ENCODE results near the gene FLOT1. TPM values are rescaled to one million over a fixed set of nuclear protein-coding genes. Genes with fewer than 3 reads are reported as not detected.
"Not testable (repeated sequence)": the region's sequence is repeated elsewhere in the genome, so short reads cannot be mapped to it uniquely, and the experiment has no call there.

The FLOT1 gene
- total RNA-seq, 1 experiment from 2014 or later: 441 TPM

- in situ Hi-C loops (cut with HindIII; ENCODE audit: low pct_unique_long_range_greater_than_20kb, low sequenced_read_pairs): no loop called here
- peak; percentile 94 for DNase-seq (ENCODE audit: low read depth)
Measured at GRCh38 chr6:30769088-30769852, 26.8 kb upstream of the FLOT1 start.

- no peak for DNase-seq (ENCODE audit: low read depth)
- in situ Hi-C loops (cut with HindIII; ENCODE audit: low pct_unique_long_range_greater_than_20kb, low sequenced_read_pairs): no loop called here
Measured at GRCh38 chr6:30768634-30769087, 26.2 kb upstream of the FLOT1 start.

DNA sequence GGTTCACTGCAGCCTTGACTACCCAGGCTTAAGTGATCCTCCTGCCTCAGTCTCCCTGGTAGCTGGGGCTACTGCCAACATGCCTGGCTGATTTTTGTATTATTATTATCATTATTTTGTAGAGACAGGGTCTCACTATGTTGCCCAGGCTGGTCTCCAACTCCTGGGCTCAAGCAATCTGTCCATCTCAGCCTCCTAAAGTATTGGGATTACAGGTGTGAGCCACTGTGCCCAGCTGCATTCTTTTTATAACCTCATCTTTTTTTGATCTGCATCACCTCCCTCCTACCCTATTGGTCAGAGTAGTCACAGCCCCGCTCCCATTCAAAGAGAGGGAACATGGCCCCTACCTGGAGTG is 25.4 kb upstream of the FLOT1 start:
- in situ Hi-C loops (cut with HindIII; ENCODE audit: low pct_unique_long_range_greater_than_20kb, low sequenced_read_pairs): no loop called here

GRCh38 chr6:30767158-30767943 is 24.9 kb upstream of the FLOT1 start:
- in situ Hi-C loops (cut with HindIII; ENCODE audit: low pct_unique_long_range_greater_than_20kb, low sequenced_read_pairs): no loop called here
- no peak for DNase-seq (ENCODE audit: low read depth)

More for the DNA sequence above, 25.4 kb upstream of the FLOT1 start:
- no peak for DNase-seq (ENCODE audit: low read depth)

- in situ Hi-C loops (cut with HindIII; ENCODE audit: low pct_unique_long_range_greater_than_20kb, low sequenced_read_pairs): no loop called here
- DNase-seq (ENCODE audit: low read depth): no peak
Measured at GRCh38 chr6:30766461-30767157, 24.1 kb upstream of the FLOT1 start.

DNA sequence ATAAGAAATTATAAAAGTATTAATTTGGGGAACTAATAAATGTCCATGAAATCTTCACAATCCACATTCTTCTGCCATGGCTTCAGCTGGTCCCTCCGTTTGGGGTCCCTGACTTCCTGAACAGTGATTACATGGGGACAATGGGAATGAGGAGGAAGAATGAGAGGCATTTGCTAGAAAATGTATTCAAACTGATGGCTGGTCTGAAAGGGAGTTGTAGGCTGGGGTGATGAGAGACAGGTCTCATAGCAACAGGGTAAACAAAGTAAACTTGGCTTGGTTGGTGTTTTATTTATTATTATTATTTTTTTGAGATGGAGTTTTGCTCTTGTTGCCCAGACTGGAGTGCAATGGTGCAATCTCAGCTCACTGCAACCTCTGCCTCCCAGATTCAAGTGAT is 23.0 kb upstream of the FLOT1 start:
- in situ Hi-C loops (cut with HindIII; ENCODE audit: low pct_unique_long_range_greater_than_20kb, low sequenced_read_pairs); DNase-seq (ENCODE audit: low read depth): not testable (repeated sequence)

DNA sequence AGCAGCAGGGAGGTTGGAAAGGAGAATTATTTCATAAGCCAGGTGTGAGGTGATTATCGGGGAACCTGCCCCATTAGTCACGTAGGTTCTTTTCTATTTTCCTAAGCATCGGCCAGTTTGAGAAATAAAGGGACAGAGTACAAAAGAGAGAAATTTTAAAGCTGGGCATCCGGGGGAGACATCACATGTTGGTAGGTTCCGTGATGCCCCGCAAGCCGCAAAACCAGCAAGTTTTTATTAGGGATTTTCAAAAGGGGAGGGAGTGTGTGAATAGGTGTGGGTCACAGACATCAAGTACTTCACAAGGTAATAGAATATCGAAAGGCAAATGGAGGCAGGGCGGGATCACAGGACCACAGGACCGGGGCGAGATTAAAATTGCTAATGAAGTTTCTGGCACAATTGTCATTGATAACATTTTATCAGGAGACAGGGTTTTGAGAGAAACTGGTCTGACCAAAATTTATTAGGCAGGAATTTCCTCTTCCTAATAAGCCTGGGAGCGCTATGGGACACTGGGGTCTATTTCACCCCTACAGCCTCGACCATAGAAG is 22.1 kb upstream of the FLOT1 start:
- in situ Hi-C loops (cut with HindIII; ENCODE audit: low pct_unique_long_range_greater_than_20kb, low sequenced_read_pairs); DNase-seq (ENCODE audit: low read depth): not testable (repeated sequence)

DNA sequence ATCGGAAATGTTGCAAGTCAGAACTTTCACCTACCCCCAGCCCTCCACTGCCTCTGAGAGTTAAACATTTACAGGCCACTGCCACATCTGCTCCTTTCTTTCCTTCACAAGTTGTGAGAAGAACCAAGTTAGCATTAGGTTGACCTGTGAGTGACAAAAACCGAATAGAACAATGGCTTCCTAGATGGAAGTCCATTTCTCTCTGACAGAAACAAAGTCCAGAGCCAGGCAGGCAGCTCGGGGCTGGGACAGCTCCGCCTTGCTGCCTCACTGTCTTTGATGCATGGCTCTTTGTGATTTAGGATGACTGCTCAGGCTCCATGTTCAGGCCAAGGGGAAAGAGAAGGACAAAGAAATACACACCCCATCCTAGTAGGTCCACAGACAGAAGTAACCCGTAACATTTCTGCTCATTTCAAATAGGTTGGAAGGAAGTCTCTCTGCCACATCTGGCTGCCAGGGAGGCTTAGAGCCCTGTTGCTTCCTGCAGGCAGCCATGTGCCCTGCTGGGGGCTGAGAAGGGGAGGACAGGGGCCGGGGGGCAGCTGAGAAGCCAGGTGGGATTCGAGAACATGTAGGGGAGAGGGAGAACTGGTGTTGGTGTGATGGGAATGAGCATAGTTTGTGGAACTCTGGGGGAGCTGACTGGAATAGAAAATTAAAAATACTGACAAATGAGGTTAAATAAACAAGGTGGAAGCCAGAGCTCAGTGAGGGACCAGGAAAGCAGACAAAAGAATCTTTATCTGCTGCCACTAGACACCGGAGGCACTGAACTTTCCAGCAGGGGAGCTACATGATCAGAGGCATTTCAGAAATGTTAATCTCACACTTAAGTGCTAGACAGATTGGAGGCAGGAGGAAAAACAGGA is 21.4 kb upstream of the FLOT1 start:
- in situ Hi-C loops (cut with HindIII; ENCODE audit: low pct_unique_long_range_greater_than_20kb, low sequenced_read_pairs): no loop called here
- peak; percentile 90 for DNase-seq (ENCODE audit: low read depth)

DNA sequence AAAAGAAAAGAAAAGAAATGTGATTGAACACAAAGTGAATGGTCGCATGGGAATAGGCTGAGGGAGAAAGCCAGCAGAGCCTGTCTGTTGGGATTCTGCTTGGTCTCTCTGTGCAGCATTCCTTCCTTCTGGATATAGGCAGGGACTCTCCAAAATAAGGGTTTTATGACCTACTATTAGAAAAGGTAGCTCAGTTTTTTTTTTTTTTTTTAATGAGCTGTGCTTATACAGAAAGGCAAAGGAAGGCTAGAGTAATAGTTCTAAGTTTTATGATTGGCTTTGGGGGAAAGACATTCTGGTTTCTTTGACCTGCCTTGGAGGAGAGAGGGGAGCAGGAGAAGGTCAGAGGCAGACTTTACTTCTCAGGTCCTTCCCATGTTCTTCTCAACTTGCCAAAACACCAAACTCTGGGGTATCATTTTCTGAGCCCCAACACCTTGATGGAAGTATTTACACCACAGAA is 20.7 kb upstream of the FLOT1 start:
- DNase-seq (ENCODE audit: low read depth): no peak
- in situ Hi-C loops (cut with HindIII; ENCODE audit: low pct_unique_long_range_greater_than_20kb, low sequenced_read_pairs): no loop called here

DNA sequence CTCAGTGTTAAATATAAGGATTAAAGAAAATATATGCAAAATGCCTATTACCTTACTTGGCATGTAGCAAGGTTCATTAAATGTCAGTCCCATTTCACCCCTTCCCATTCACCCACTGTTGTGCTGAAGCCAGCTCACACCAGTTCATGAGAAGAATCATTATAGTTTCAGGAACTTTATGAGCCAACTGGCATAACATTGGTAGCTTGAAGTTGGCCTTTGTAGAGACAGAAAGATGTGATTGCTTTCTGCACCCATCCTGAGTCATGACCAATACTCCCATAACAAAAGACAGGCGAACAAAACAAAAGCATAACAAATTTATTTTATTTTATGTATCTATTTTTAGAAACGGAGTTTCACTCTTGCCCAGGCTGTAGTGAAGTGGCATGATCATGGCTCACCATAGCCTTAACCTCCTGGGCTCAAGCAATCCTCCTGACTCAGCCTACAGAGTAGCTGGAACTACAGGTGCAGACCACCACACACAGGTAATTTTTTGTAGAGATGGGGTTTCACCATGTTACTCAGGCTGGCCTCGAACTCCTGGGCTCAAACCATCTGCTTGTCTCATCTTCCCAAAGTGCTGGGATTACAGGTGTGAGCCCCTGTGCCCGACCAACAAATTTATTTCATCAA is 19.4 kb upstream of the FLOT1 start:
- in situ Hi-C loops (cut with HindIII; ENCODE audit: low pct_unique_long_range_greater_than_20kb, low sequenced_read_pairs): no loop called here
- DNase-seq (ENCODE audit: low read depth): no peak

- DNase-seq (ENCODE audit: low read depth): no peak
- in situ Hi-C loops (cut with HindIII; ENCODE audit: low pct_unique_long_range_greater_than_20kb, low sequenced_read_pairs): no loop called here
Measured at GRCh38 chr6:30760549-30760948, 18.1 kb upstream of the FLOT1 start.

DNA sequence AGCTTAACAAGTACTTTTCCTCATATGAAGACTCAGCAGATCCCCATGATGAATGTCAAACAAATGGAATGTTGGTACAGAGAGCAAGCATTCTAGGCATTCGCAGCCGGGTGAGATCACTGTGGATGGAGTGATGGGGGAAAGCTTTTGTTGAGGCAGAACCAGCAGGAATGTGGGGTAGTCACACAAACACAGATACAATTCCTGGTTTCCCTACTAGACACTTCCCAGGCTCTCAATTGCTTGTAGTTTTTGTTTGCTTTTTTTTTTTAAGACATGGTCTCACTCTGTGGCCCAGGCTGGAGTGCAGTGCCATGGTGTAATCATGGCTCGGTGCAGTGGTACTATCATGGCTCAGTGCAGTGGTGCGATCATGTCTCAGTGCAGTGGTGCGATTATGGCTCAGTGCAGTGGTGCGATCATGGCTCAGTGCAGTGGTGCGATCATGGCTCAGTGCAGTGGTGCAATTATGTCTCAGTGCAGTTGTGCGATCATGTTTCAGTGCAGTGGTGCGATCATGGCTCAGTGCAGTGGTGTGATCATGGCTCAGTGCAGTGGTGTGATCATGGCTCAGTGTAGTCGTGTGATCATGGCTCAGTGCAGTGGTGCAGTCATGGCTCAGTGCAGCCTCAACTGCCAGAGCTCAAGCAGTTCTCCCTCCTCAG is 17.2 kb upstream of the FLOT1 start:
- in situ Hi-C loops (cut with HindIII; ENCODE audit: low pct_unique_long_range_greater_than_20kb, low sequenced_read_pairs): no loop called here
- peak; percentile 88 for DNase-seq (ENCODE audit: low read depth)

DNA sequence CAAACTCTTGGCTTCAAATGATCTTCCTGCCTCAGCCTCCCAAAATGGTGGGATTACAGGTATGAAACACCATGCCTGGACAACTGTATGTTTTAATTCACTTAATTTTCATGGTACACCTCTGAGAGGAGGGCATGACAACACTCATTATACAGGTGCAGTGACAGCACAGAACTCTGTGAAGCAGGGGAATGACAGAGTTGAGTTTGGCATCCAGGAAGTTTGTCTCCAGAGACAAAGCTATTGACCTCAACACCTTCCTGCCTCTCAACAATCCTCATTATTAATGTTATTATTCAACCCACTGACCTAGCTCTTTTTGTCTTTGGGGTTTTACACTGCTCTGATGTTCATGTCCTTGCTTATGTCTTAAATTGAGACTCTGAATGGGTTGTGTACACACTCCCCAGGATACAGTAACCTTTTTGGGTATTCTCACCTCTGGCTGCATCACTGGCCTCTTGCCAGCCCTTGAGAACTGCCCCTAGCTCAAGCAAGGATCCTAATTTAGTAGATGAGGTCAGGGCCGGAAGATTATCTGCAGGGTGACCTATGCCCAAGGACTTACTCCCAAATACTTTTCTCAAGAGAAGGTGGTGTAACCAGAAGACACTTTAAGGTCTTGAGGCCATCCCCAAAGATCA is 14.9 kb upstream of the FLOT1 start:
- DNase-seq (ENCODE audit: low read depth): no peak
- in situ Hi-C loops (cut with HindIII; ENCODE audit: low pct_unique_long_range_greater_than_20kb, low sequenced_read_pairs): no loop called here

GRCh38 chr6:30756405-30757003 is 14.0 kb upstream of the FLOT1 start:
- DNase-seq (ENCODE audit: low read depth); in situ Hi-C loops (cut with HindIII; ENCODE audit: low pct_unique_long_range_greater_than_20kb, low sequenced_read_pairs): not testable (repeated sequence)

- in situ Hi-C loops (cut with HindIII; ENCODE audit: low pct_unique_long_range_greater_than_20kb, low sequenced_read_pairs): no loop called here
- no peak for DNase-seq (ENCODE audit: low read depth)
Measured at GRCh38 chr6:30754631-30755030, 12.1 kb upstream of the FLOT1 start.

All from Caki2 (cell line).